Heart left ventricle (tissue), 16 donors: Measurements from ENCODE around the gene ARHGEF7. TPM values are rescaled to one million over a fixed set of nuclear protein-coding genes. Genes with fewer than 3 reads are reported as not detected.

Experiments
- ATAC-seq, 4 donors: fragments of 200-7000 bp; cut with Tn5 transposase; one replicate each; pipeline ENCODE4 v1.9.1; 2020 to 2022; ENCODE audit warnings: moderate library complexity in 4 of 4, mild to moderate bottlenecking in 3 of 4, moderate number of reproducible peaks in 1 of 4
- DNase-seq, 5 donors: peaks; one replicate each; pipeline ENCODE4 v3.0.0-alpha.2; 2020
- H3K27ac ChIP-seq, 12 donors: fragments of 200-600 bp; sonication (generic) in 4 of 12; one replicate each; pipeline versions ENCODE4 v1.5.0 to v1.8.0; 2016 to 2022; ENCODE audit warnings: mild to moderate bottlenecking in 2 of 12
- H3K27me3 ChIP-seq, 9 donors: fragments of 200-600 bp; sonication (generic) in 2 of 9; one replicate each; pipeline versions ENCODE4 v1.5.1 to v1.8.0; 2016 to 2022; ENCODE audit warnings: mild to moderate bottlenecking in 3 of 9
- H3K36me3 ChIP-seq, 9 donors: fragments of 200-600 bp; sonication (generic) in 2 of 9; one replicate each; pipeline versions ENCODE4 v1.5.0 to v1.8.0; 2018 to 2022; ENCODE audit warnings: mild to moderate bottlenecking in 2 of 9
- H3K4me1 ChIP-seq, 12 donors: fragments of 200-600 bp; sonication (generic) in 4 of 12; one replicate each; pipeline versions ENCODE4 v1.5.0 to v1.8.0; 2016 to 2022; ENCODE audit warnings: mild to moderate bottlenecking in 3 of 12
- H3K4me3 ChIP-seq, 12 donors: fragments of 200-600 bp; sonication (generic) in 4 of 12; one replicate each; pipeline versions ENCODE4 v1.5.0 to v1.8.0; 2017 to 2022; ENCODE audit warnings: mild to moderate bottlenecking in 9 of 12, moderate library complexity in 4 of 12
- H3K9me3 ChIP-seq, 12 donors: fragments of 200-600 bp; sonication (generic) in 4 of 12; one replicate each; pipeline versions ENCODE4 v1.5.0 to v1.8.0; 2016 to 2022; ENCODE audit warnings: mild to moderate bottlenecking in 1 of 12
- POLR2A ChIP-seq, 2 donors: fragments of 450-650 bp; IDR thresholded peaks; one replicate each; pipeline ENCODE4 v1.6.1; 2017; ENCODE audit warnings: antibody characterized with exemption in 2 of 2, mild to moderate bottlenecking in 2 of 2, moderate library complexity in 2 of 2
- WGBS, 4 donors: extraction: QIAGEN DNeasy Blood & Tissue Kit in 2 of 4; methylation state at CpG; one replicate each; pipeline versions ENCODE4 v1.1.5 to v1.1.7; 2013 to 2018; 5-methylcytosine and 5-hydroxymethylcytosine counted together
- intact Hi-C, 10 donors: fragments of 100-400 bp; cut with DNase I; formaldehyde crosslinking; loops; one replicate each; pipeline versions ENCODE4 v1.11.1 to v1.14.2; 2022
- polyA plus RNA-seq, 2 donors: library from polyadenylated mRNA; stranded (reverse); fragments of 200-250 nt; gene quantifications; one replicate each; pipeline ENCODE4 v1.2.3, GENCODE V29; 2013
- total RNA-seq, 9 donors: library from RNA; depleted of rRNA in 2 of 9; stranded (reverse); fragments of >200 nt in 2 of 9; fragmentation: NEBNext Ultra II Directional in 3 of 9; extraction: Animal tissue kit (Norgen Biotek cat#: 25700) in 3 of 9; gene quantifications; one replicate each; pipeline versions ENCODE4 v1.1.0 to v1.2.4, GENCODE V29; 2016 to 2023
- TF ChIP-seq, protein P1 (sequence below), 12 donors: fragments of 200-600 bp; sonication (generic) in 4 of 12; IDR thresholded peaks; one replicate each; pipeline versions ENCODE4 v1.5.0 to v1.8.0; 2018 to 2022; ENCODE audit warnings: antibody characterized with exemption in 12 of 12, mild to moderate bottlenecking in 5 of 12
- donor health status: ischemic (EF 13 %, LVEDD 7.1; RV severe dilation, severe dysfunction).
- donor health status: healthy with polysubstance abuse.
- donor health status: DM: no; HTN: yes; CAD: no.
- donor health status: DM: no; HTN: no; CAD: no.
- donor health status: ischemic (EF 25% LVEDD 6.9; RV normal size, moderate dysfunction).
- donor health status: ischemic (EF 25% LVEDD 5.7; RV mildly dilated, moderate dysfunction).
- donor health status: healthy.
- donor health status: DM: yes; HTN: yes; CAD: no.
- donor health status: ischemic (EF 35%, LVEDD 5.7; RV mildly dilated, moderate dysfunction).
- donor health status: nonischemic (EF 11% LVEDD 7.7; RV severe dilation, severe dysfunction).
- donor health status: DM: yes; HTN: yes; CAD: no.
- donor health status: PGD.
- donor health status: ischemic (EF 29% LVEDD 5.4; RV normal size, mild dysfunction).
- donor health status: nonischemic (EF 23%, LVEDD 6.1; RV moderate dilation, normal function).

Gene ARHGEF7
- total and polyA plus RNA-seq, 11 donors: 16.6 to 60.9 (median 37.5) TPM

DNA sequence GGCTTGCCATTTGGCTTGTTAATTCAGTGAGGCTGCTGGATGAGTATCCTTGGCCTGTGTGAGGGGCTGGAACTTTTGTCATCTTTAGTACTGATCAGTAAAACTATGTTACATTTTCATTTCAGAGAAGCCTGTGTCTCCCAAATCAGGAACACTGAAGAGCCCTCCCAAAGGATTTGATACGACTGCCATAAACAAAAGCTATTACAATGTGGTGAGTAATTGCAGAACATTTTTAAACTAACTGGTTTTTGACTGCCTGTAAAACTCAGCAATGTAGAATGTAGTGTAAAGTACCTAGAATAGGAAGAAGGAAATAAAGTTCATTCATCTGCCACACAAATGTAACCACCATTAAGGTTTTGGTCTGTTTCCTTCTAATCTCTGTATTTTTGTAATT lies 118.0 kb downstream of the ARHGEF7 start:
- Histone ChIP-seq H3K27ac (no peak overlapping the region), H3K9me3 (peaks cover 0 to 5% (median 0%) of the 10 kb centered on the region in 12 donors), H3K4me1 (peaks cover 0 to 48% (median 20%) of the 10 kb centered on the region in 12 donors), H3K4me3 (no peak overlapping the region), H3K27me3 (no peaks in the 10 kb centered on the region), H3K36me3 (peaks cover 0 to 63% (median 47%) of the 10 kb centered on the region in 9 donors)
- DNase-seq (no peak), ATAC-seq (no peak)
- 41 to 62% (median 45%) methylated on average over 1 of the region's 1 CpG for WGBS, 4 donors
- intact Hi-C loops: no loop called here
- TF ChIP-seq POLR2A (IDR thresholded peaks at IDR 0.05): no peak
- TF ChIP-seq, protein P1, sequence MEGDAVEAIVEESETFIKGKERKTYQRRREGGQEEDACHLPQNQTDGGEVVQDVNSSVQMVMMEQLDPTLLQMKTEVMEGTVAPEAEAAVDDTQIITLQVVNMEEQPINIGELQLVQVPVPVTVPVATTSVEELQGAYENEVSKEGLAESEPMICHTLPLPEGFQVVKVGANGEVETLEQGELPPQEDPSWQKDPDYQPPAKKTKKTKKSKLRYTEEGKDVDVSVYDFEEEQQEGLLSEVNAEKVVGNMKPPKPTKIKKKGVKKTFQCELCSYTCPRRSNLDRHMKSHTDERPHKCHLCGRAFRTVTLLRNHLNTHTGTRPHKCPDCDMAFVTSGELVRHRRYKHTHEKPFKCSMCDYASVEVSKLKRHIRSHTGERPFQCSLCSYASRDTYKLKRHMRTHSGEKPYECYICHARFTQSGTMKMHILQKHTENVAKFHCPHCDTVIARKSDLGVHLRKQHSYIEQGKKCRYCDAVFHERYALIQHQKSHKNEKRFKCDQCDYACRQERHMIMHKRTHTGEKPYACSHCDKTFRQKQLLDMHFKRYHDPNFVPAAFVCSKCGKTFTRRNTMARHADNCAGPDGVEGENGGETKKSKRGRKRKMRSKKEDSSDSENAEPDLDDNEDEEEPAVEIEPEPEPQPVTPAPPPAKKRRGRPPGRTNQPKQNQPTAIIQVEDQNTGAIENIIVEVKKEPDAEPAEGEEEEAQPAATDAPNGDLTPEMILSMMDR (IDR thresholded peaks at IDR 0.05): no peak

DNA sequence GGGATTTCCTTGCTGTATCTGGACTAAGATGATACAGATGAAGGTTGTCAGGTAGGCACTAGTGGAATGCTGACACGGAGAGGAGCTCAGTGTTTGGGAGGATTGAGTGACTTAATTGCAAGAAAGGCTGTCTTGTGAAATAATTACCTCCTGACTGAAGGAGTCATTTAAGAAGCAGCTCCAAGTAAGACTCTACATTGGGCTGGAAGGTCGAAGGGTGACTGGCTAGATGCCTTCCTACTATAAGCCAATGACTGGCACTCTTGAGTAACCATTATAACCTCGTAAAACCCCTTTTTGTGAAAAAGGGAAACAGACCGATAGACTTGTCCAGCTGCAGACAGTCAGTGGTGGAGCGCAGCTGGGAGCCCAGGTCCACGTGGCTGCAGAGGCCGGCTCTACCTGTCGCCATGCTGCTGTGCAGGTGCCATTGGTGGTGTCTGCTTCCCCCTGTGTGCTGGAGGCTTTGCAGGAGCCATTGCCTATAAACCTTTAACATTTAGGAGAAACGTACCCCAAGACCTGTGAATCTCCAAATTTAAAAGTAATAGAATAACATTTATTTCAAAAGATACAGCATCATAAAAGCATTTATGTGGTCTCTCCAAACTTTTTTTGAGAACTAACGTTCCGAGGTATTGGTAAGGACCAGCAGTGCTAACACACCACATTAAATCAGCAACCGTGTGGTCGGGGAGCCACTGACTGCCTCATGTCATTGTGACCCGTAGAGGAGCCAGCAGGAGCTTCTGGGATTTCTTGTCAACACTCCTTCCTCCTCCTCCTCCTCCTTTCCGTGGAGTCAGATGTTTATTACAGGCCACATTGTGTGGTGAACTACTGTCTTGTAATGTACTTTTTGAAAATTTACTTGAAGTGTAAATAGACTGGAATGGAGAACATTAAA lies 124.9 kb downstream of the ARHGEF7 start:
- WGBS, 4 donors: 71 to 87% (median 79%) methylated on average over 15 of the region's 15 CpGs
- peaks cover 0 to 77% (median 58%) of the 10 kb centered on the region in 9 donors for H3K36me3 ChIP-seq
- no peak for DNase-seq
- H3K4me3 ChIP-seq: no peak overlapping the region
- no peak for ATAC-seq
- intact Hi-C loops: no loop called here
- H3K9me3 ChIP-seq: peaks cover 0 to 5% (median 0%) of the 10 kb centered on the region in 12 donors
- H3K27ac ChIP-seq: no peak overlapping the region
- no peaks in the 10 kb centered on the region for H3K27me3 ChIP-seq
- H3K4me1 ChIP-seq: peaks cover 0 to 20% (median 0%) of the 10 kb centered on the region in 12 donors
- TF ChIP-seq, protein P1 (IDR thresholded peaks at IDR 0.05): no peak
- no peak for TF ChIP-seq POLR2A (IDR thresholded peaks at IDR 0.05)

DNA sequence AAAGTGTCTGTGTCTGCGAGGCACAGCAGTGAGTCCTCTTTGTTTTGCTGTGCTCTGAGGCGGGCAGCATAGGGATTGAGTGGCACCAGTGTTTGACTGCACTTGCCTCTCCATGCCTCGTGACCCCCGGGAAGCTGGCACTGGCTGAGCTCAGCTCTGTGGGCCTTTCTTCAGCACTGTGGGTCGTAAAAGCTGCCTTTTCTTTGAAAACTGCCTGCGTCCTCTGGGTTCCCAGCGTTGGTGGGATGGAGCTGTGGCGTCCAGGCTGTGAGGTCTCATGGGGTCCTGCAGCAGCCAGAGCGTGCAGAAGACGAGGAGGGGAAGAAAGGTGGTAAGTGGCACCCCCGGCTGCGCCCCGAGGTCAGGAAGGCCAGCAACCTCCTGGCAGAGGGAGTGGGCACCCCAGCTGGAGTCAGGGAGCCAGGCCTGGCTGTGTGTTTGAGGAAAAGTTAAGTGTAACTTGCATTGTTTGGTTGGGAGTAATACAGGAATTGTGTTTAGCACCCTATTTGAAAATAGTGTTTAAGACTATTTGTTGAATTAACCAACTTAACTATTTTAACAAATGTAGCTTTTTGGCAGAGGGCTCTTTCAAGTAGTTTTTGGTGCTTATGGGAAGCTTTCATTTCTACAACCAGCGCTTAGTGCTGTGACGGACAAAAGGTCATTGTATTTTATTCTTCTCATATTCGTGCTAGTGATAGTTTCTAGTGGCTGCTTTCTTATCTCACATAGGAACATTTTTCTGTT lies 126.1 kb downstream of the ARHGEF7 start:
- no peaks in the 10 kb centered on the region for H3K27me3 ChIP-seq
- TF ChIP-seq POLR2A (IDR thresholded peaks at IDR 0.05): no peak
- TF ChIP-seq, protein P1 (IDR thresholded peaks at IDR 0.05): no peak
- H3K27ac ChIP-seq: no peak overlapping the region
- H3K9me3 ChIP-seq: peaks cover 0 to 1% (median 0%) of the 10 kb centered on the region in 12 donors
- H3K36me3 ChIP-seq: peaks cover 0 to 78% (median 59%) of the 10 kb centered on the region in 9 donors
- DNase-seq: no peak
- peaks cover 0 to 20% (median 0%) of the 10 kb centered on the region in 12 donors for H3K4me1 ChIP-seq
- H3K4me3 ChIP-seq: no peak overlapping the region
- intact Hi-C loops: no loop called here
- ATAC-seq: peak in 1 of 4 donors; percentile 23
- WGBS, 4 donors: 81 to 85% (median 83%) methylated on average over 14 to 16 of the region's 16 CpGs

DNA sequence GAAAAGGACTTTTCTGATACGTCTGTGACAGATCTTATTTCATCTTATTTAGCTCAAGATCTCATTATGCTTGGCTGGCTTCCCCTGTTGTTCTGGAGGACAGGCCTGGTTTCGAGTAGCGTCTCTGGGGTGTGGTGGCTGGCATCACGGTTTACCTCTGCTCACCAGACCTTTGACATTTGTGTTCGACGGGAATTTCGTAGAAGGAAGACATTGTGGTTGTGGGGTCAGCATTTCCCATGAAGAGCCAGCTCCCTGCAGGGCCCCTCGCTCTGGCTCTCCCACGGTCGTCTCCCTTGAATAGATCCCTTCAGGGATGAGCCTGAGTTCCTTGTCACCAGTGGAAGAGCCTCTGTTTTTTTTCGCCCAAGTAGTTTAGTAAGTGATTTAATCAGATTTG lies 126.8 kb downstream of the ARHGEF7 start:
- intact Hi-C loops: no loop called here

More for the DNA sequence above, 126.8 kb downstream of the ARHGEF7 start:
- WGBS, 4 donors: 81 to 90% (median 84%) methylated on average over 11 of the region's 11 CpGs
- Histone ChIP-seq H3K9me3 (no peaks in the 10 kb centered on the region), H3K36me3 (peaks cover 0 to 85% (median 59%) of the 10 kb centered on the region in 9 donors), H3K4me3 (no peak overlapping the region), H3K4me1 (peaks cover 0 to 22% (median 0%) of the 10 kb centered on the region in 12 donors), H3K27ac (no peak overlapping the region), H3K27me3 (no peaks in the 10 kb centered on the region)
- no peak for ATAC-seq
- no peak for DNase-seq
- no peak for TF ChIP-seq POLR2A (IDR thresholded peaks at IDR 0.05)
